Vagina (tissue), 2 donors: ENCODE data around the gene VPS33B.

Experiments
- POLR2AphosphoS5 ChIP-seq, 2 donors: sonication (generic); formaldehyde crosslinking; IDR thresholded peaks; one replicate each; pipeline ENCODE4 v1.9.0; 2017; ENCODE audit warnings: antibody characterized with exemption in 2 of 2, mild to moderate bottlenecking in 2 of 2, low read depth in 1 of 2; ENCODE audit not compliant: insufficient read depth in 1 of 2
- TF ChIP-seq, protein P1 (sequence below), 3 experiments: fragments of 450-650 bp in 2 of 3; fragments of 200-600 bp in 1 of 3; sonication (generic) in 1 of 3; IDR thresholded peaks; one replicate each; pipeline ENCODE4 v1.5.1; 2017 to 2019; ENCODE audit warnings: antibody characterized with exemption in 3 of 3, mild to moderate bottlenecking in 2 of 3, moderate library complexity in 2 of 3

DNA sequence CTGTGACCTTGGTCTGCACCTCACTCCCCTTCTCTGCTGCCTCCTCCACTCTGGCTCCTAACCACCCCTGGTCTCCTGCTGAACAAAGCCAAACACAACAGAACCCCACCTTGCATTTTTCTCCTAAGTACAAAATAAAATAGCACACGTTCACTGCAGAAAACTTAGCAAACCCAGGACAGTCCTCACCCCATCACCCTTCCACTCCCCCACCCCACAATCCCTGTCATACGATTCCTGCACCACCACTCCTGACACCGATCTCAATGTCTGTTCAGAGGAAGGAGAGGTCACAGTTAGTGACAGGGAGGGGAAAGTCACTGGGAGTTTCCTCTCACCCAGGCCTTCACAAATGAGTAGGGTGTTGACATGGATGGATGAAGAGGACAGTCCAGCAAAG, 4.2 kb downstream of the VPS33B start:
- TF ChIP-seq, protein P1, sequence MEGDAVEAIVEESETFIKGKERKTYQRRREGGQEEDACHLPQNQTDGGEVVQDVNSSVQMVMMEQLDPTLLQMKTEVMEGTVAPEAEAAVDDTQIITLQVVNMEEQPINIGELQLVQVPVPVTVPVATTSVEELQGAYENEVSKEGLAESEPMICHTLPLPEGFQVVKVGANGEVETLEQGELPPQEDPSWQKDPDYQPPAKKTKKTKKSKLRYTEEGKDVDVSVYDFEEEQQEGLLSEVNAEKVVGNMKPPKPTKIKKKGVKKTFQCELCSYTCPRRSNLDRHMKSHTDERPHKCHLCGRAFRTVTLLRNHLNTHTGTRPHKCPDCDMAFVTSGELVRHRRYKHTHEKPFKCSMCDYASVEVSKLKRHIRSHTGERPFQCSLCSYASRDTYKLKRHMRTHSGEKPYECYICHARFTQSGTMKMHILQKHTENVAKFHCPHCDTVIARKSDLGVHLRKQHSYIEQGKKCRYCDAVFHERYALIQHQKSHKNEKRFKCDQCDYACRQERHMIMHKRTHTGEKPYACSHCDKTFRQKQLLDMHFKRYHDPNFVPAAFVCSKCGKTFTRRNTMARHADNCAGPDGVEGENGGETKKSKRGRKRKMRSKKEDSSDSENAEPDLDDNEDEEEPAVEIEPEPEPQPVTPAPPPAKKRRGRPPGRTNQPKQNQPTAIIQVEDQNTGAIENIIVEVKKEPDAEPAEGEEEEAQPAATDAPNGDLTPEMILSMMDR (IDR thresholded peaks at IDR 0.05): no peak
- no peak for TF ChIP-seq POLR2AphosphoS5 (IDR thresholded peaks at IDR 0.05; ENCODE audit: insufficient read depth in 1 of 2, low read depth in 1 of 2)
